Suprapubic skin (tissue), 4 donors: ENCODE data around the gene ZDHHC13. TPM values are rescaled to one million over a fixed set of nuclear protein-coding genes. Genes with fewer than 3 reads are reported as not detected.

Source experiments
- DNase-seq, 2 donors: peaks; one replicate each; pipeline ENCODE4 v3.0.0-alpha.2; 2019; ENCODE audit warnings: low spot score in 2 of 2
- H3K27ac ChIP-seq: fragments of 200-600 bp; sonication (generic); one replicate; pipeline ENCODE4 v1.5.1; 2019
- H3K27me3 ChIP-seq: fragments of 200-600 bp; sonication (generic); one replicate; pipeline ENCODE4 v1.5.1; 2019
- H3K36me3 ChIP-seq: fragments of 200-600 bp; sonication (generic); one replicate; pipeline ENCODE4 v1.5.1; 2019
- H3K4me1 ChIP-seq: fragments of 200-600 bp; sonication (generic); one replicate; pipeline ENCODE4 v1.5.1; 2019
- H3K4me3 ChIP-seq: fragments of 200-600 bp; sonication (generic); one replicate; pipeline ENCODE4 v1.5.1; 2019; ENCODE audit warnings: mild to moderate bottlenecking
- H3K9me3 ChIP-seq: fragments of 200-600 bp; sonication (generic); one replicate; pipeline ENCODE4 v1.5.1; 2019
- EP300 ChIP-seq: sonication (generic); formaldehyde crosslinking; IDR thresholded peaks from one replicate; pipeline ENCODE4 v1.6.1; 2017; ENCODE audit warnings: antibody characterized with exemption
- POLR2A ChIP-seq, 2 donors: fragments of 450-650 bp; IDR thresholded peaks; one replicate each; pipeline ENCODE4 v1.6.1; 2017; ENCODE audit warnings: antibody characterized with exemption in 2 of 2, mild to moderate bottlenecking in 2 of 2, moderate library complexity in 2 of 2
- POLR2AphosphoS5 ChIP-seq, 3 donors: sonication (generic); formaldehyde crosslinking; IDR thresholded peaks; one replicate each; pipeline ENCODE4 v1.6.1; 2017; ENCODE audit warnings: antibody characterized with exemption in 3 of 3
- WGBS: methylation state at CpG from one replicate; pipeline ENCODE4 v1.1.5; 2018; 5-methylcytosine and 5-hydroxymethylcytosine counted together
- total RNA-seq, 4 donors: library from RNA; depleted of rRNA; stranded (reverse); fragments of >200 nt; gene quantifications; one replicate each; pipeline ENCODE4 v1.1.0, GENCODE V29; 2016
- TF ChIP-seq, protein P1 (sequence below), 2 donors: fragments of 200-600 bp in 1 of 2; fragments of 450-650 bp in 1 of 2; sonication (generic) in 1 of 2; IDR thresholded peaks; one replicate each; pipeline ENCODE4 v1.5.1; 2016 to 2019; ENCODE audit warnings: antibody characterized with exemption in 2 of 2, mild to moderate bottlenecking in 1 of 2, moderate library complexity in 1 of 2

ZDHHC13 gene
- total RNA-seq = 10 to 100 TPM; 23.8 to 74.6 (median 27.0) TPM

GRCh38 chr11:19116971-19117759, at the start of gene ZDHHC13:
Gene ZDHHC13 (plus strand): TSS chr11:19117168. CDS start chr11:19117250, 82 bp downstream.
- peak within 1 kb of the TSS; percentile 76 for H3K27ac ChIP-seq
- peaks cover 30% of the 10 kb centered on the region for H3K4me1 ChIP-seq
- peak within 1 kb of the TSS; percentile 85 for H3K4me3 ChIP-seq
- under 1% methylated on average over 48 of the region's 61 CpGs for WGBS
- H3K27me3 ChIP-seq = no peaks in the 10 kb centered on the region
- peak; percentile 95 for DNase-seq
- no peaks in the 10 kb centered on the region for H3K9me3 ChIP-seq
- TF ChIP-seq POLR2AphosphoS5 (IDR thresholded peaks at IDR 0.05) (no peak), POLR2A (IDR thresholded peaks at IDR 0.05) (peak in 1 of 2 donors; percentile 8)
- no peaks in the 10 kb centered on the region for H3K36me3 ChIP-seq

- TF ChIP-seq, protein P1, sequence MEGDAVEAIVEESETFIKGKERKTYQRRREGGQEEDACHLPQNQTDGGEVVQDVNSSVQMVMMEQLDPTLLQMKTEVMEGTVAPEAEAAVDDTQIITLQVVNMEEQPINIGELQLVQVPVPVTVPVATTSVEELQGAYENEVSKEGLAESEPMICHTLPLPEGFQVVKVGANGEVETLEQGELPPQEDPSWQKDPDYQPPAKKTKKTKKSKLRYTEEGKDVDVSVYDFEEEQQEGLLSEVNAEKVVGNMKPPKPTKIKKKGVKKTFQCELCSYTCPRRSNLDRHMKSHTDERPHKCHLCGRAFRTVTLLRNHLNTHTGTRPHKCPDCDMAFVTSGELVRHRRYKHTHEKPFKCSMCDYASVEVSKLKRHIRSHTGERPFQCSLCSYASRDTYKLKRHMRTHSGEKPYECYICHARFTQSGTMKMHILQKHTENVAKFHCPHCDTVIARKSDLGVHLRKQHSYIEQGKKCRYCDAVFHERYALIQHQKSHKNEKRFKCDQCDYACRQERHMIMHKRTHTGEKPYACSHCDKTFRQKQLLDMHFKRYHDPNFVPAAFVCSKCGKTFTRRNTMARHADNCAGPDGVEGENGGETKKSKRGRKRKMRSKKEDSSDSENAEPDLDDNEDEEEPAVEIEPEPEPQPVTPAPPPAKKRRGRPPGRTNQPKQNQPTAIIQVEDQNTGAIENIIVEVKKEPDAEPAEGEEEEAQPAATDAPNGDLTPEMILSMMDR (IDR thresholded peaks at IDR 0.05) = peak; percentile 87 to 94
- TF ChIP-seq EP300 = no peak
- peak in 1 of 2 donors; percentile 78 for DNase-seq
- Histone ChIP-seq H3K4me3 (no peak overlapping the region), H3K27me3 (no peaks in the 10 kb centered on the region), H3K27ac (no peak overlapping the region), H3K4me1 (peaks cover 9% of the 10 kb centered on the region), H3K9me3 (no peaks in the 10 kb centered on the region), H3K36me3 (no peaks in the 10 kb centered on the region)
- 3% methylated on average over 11 of the region's 11 CpGs for WGBS
Measured at GRCh38 chr11:19071255-19071654, 45.7 kb upstream of the ZDHHC13 start.

- Histone ChIP-seq H3K36me3 (no peaks in the 10 kb centered on the region), H3K27me3 (no peaks in the 10 kb centered on the region), H3K4me3 (no peak overlapping the region), H3K4me1 (peaks cover 19% of the 10 kb centered on the region), H3K9me3 (no peaks in the 10 kb centered on the region), H3K27ac (no peak overlapping the region)
- WGBS = 74% methylated on average over 5 of the region's 5 CpGs
- TF ChIP-seq EP300 (no peak), POLR2A (IDR thresholded peaks at IDR 0.05) (no peak), POLR2AphosphoS5 (IDR thresholded peaks at IDR 0.05) (no peak)
- TF ChIP-seq, protein P1 (IDR thresholded peaks at IDR 0.05) = no peak
- DNase-seq = no peak
Measured at GRCh38 chr11:19072464-19072863, 44.5 kb upstream of the ZDHHC13 start.

GRCh38 chr11:19073454-19074415, 43.2 kb upstream of the ZDHHC13 start:
- Histone ChIP-seq H3K9me3 (no peaks in the 10 kb centered on the region), H3K4me3 (no peak overlapping the region), H3K36me3 (no peaks in the 10 kb centered on the region), H3K4me1 (peaks cover 19% of the 10 kb centered on the region), H3K27me3 (no peaks in the 10 kb centered on the region), H3K27ac (no peak overlapping the region)
- 62% methylated on average over 10 of the region's 10 CpGs for WGBS
- no peak for TF ChIP-seq POLR2AphosphoS5 (IDR thresholded peaks at IDR 0.05)
- TF ChIP-seq EP300 = no peak
- TF ChIP-seq POLR2A (IDR thresholded peaks at IDR 0.05) = no peak
- TF ChIP-seq, protein P1 (IDR thresholded peaks at IDR 0.05) = no peak
- DNase-seq = no peak

DNA sequence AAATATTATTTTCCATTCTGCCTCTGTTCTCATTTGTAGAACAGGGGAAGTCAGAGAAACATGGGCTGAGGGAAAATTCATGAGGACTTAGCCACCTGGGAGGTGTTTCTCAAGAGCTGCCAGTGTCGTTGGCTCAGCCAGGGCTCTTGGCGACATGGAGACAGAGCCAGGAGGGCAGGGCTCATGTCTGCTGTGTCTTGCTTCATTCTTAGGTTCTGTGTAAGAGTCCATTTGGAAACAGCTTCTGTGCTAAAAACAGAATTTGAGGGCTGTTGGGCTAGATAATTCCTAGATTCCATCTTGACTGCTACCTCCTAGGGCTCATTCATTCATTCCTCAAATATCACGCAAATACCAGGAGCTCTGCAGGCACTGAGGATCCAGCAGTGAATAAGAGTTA, 41.3 kb upstream of the ZDHHC13 start:
- H3K27me3 ChIP-seq = no peaks in the 10 kb centered on the region
- DNase-seq = no peak
- no peak overlapping the region for H3K4me3 ChIP-seq
- TF ChIP-seq POLR2A (IDR thresholded peaks at IDR 0.05) (no peak), EP300 (no peak), POLR2AphosphoS5 (IDR thresholded peaks at IDR 0.05) (no peak)
- TF ChIP-seq, protein P1 (IDR thresholded peaks at IDR 0.05) = no peak
- no peak overlapping the region for H3K27ac ChIP-seq
- 60% methylated on average over 3 of the region's 3 CpGs for WGBS
- H3K36me3 ChIP-seq = no peaks in the 10 kb centered on the region
- peaks cover 34% of the 10 kb centered on the region for H3K4me1 ChIP-seq
- H3K9me3 ChIP-seq = no peaks in the 10 kb centered on the region
